Measurements from ENCODE around the gene SHISA6. TPM values are rescaled to one million over a fixed set of nuclear protein-coding genes. Genes with fewer than 3 reads are reported as not detected.

Gene SHISA6
- total RNA-seq, 2 donors from 2014 or later: 6.7 to 14.4 TPM

GRCh38 chr17:11216976-11217375 is 24.0 kb upstream of the SHISA6 start:
- TF ChIP-seq, protein P1, sequence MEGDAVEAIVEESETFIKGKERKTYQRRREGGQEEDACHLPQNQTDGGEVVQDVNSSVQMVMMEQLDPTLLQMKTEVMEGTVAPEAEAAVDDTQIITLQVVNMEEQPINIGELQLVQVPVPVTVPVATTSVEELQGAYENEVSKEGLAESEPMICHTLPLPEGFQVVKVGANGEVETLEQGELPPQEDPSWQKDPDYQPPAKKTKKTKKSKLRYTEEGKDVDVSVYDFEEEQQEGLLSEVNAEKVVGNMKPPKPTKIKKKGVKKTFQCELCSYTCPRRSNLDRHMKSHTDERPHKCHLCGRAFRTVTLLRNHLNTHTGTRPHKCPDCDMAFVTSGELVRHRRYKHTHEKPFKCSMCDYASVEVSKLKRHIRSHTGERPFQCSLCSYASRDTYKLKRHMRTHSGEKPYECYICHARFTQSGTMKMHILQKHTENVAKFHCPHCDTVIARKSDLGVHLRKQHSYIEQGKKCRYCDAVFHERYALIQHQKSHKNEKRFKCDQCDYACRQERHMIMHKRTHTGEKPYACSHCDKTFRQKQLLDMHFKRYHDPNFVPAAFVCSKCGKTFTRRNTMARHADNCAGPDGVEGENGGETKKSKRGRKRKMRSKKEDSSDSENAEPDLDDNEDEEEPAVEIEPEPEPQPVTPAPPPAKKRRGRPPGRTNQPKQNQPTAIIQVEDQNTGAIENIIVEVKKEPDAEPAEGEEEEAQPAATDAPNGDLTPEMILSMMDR (conservative IDR thresholded peaks at IDR 0.05): no peak
- peaks cover 2% of the 10 kb centered on the region for H3K27me3 Mint-ChIP-seq (ENCODE audit: insufficient read depth)
- Histone ChIP-seq H3K27ac (ENCODE audit: low read depth, low read length) (no peak overlapping the region), H3K36me3 (ENCODE audit: control insufficient read depth, insufficient read depth, low read length) (no peaks in the 10 kb centered on the region), H3K4me1 (ENCODE audit: control insufficient read depth, insufficient read depth, low read length) (no peaks in the 10 kb centered on the region), H3K27me3 (ENCODE audit: control insufficient read depth, insufficient read depth, low read length, poor library complexity, severe bottlenecking) (no peaks in the 10 kb centered on the region), H3K9ac (ENCODE audit: extremely low read depth, low read length, poor library complexity, severe bottlenecking) (no peak overlapping the region), H3K4me3 (ENCODE audit: low read length) (no peak overlapping the region), H3K9me3 (ENCODE audit: control insufficient read depth, low read length) (no peaks in the 10 kb centered on the region)
- no peaks in the 10 kb centered on the region for H3K36me3 Mint-ChIP-seq (ENCODE audit: low read depth)
- 95% methylated on average over 3 of the region's 3 CpGs for WGBS, 2 experiments (ENCODE audit: insufficient coverage in 1 of 2, insufficient read length in 1 of 2)
- no peak for DNase-seq
- no peak overlapping the region for H3K27ac Mint-ChIP-seq
- peaks cover 8% of the 10 kb centered on the region for H3K4me1 Mint-ChIP-seq
- H3K4me3 Mint-ChIP-seq: no peak overlapping the region
- peaks cover under 1% of the 10 kb centered on the region for H3K9me3 Mint-ChIP-seq

GRCh38 chr17:11221196-11221595 is 19.8 kb upstream of the SHISA6 start:
- Mint-ChIP-seq H3K27ac (no peak overlapping the region), H3K4me3 (no peak overlapping the region), H3K36me3 (ENCODE audit: low read depth) (no peaks in the 10 kb centered on the region), H3K9me3 (peaks cover 3% of the 10 kb centered on the region), H3K27me3 (ENCODE audit: insufficient read depth) (peaks cover 5% of the 10 kb centered on the region), H3K4me1 (peaks cover 8% of the 10 kb centered on the region)
- WGBS, 2 experiments (ENCODE audit: insufficient coverage in 1 of 2, insufficient read length in 1 of 2): 97 to 100% methylated on average over 1 to 3 of the region's 4 CpGs
- H3K9me3 ChIP-seq (ENCODE audit: control insufficient read depth, low read length): no peaks in the 10 kb centered on the region
- no peaks in the 10 kb centered on the region for H3K36me3 ChIP-seq (ENCODE audit: control insufficient read depth, insufficient read depth, low read length)
- no peak overlapping the region for H3K27ac ChIP-seq (ENCODE audit: low read depth, low read length)
- H3K4me1 ChIP-seq (ENCODE audit: control insufficient read depth, insufficient read depth, low read length): no peaks in the 10 kb centered on the region
- DNase-seq: no peak
- TF ChIP-seq, protein P1 (conservative IDR thresholded peaks at IDR 0.05): no peak
- no peak overlapping the region for H3K4me3 ChIP-seq (ENCODE audit: low read length)
- H3K9ac ChIP-seq (ENCODE audit: extremely low read depth, low read length, poor library complexity, severe bottlenecking): no peak overlapping the region
- no peaks in the 10 kb centered on the region for H3K27me3 ChIP-seq (ENCODE audit: control insufficient read depth, insufficient read depth, low read length, poor library complexity, severe bottlenecking)

- no peaks in the 10 kb centered on the region for H3K27me3 ChIP-seq (ENCODE audit: control insufficient read depth, insufficient read depth, low read length, poor library complexity, severe bottlenecking)
- TF ChIP-seq, protein P1 (conservative IDR thresholded peaks at IDR 0.05): no peak
- Mint-ChIP-seq H3K27me3 (ENCODE audit: insufficient read depth) (peaks cover 5% of the 10 kb centered on the region), H3K9me3 (peaks cover 3% of the 10 kb centered on the region), H3K4me3 (no peak overlapping the region), H3K4me1 (peaks cover 12% of the 10 kb centered on the region), H3K27ac (no peak overlapping the region), H3K36me3 (ENCODE audit: low read depth) (no peaks in the 10 kb centered on the region)
- H3K9ac ChIP-seq (ENCODE audit: extremely low read depth, low read length, poor library complexity, severe bottlenecking): no peak overlapping the region
- no peak overlapping the region for H3K27ac ChIP-seq (ENCODE audit: low read depth, low read length)
- H3K4me3 ChIP-seq (ENCODE audit: low read length): no peak overlapping the region
- no peaks in the 10 kb centered on the region for H3K36me3 ChIP-seq (ENCODE audit: control insufficient read depth, insufficient read depth, low read length)
- no peak for DNase-seq
- no peaks in the 10 kb centered on the region for H3K9me3 ChIP-seq (ENCODE audit: control insufficient read depth, low read length)
- H3K4me1 ChIP-seq (ENCODE audit: control insufficient read depth, insufficient read depth, low read length): peaks cover 3% of the 10 kb centered on the region
- WGBS, 2 experiments (ENCODE audit: insufficient coverage in 1 of 2, insufficient read length in 1 of 2): 77 to 79% methylated on average over 4 to 5 of the region's 5 CpGs
Observed at GRCh38 chr17:11221721-11222120, 19.3 kb upstream of the SHISA6 start.

Measured in endodermal cell (in vitro differentiated cells).